ENCODE data around the gene TSC22D2.

TSC22D2 gene

GRCh38 chr3:150412561-150413231, 4.6 kb downstream of the TSC22D2 start:
- no peak for DNase-seq

GRCh38 chr3:150414258-150414657, 6.2 kb downstream of the TSC22D2 start:
- no peak for DNase-seq

DNA sequence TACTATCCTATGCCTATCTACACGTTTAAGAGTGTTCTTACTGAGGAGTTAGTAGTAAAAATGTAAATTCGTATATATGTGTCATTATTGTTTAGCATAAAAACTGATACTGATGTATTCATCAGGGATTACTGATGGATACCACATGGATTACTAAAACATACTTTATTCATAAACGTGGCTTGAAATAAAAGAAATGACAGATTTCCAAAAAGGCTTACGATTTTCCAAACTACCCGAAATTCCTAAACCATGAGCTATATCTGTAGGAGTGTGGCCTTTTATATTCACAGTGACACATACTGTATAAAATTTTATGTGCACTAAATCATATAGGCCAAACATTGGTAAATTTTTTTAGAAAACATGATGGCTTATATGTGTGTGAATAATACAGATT, 6.9 kb downstream of the TSC22D2 start:
- DNase-seq = no peak

DNA sequence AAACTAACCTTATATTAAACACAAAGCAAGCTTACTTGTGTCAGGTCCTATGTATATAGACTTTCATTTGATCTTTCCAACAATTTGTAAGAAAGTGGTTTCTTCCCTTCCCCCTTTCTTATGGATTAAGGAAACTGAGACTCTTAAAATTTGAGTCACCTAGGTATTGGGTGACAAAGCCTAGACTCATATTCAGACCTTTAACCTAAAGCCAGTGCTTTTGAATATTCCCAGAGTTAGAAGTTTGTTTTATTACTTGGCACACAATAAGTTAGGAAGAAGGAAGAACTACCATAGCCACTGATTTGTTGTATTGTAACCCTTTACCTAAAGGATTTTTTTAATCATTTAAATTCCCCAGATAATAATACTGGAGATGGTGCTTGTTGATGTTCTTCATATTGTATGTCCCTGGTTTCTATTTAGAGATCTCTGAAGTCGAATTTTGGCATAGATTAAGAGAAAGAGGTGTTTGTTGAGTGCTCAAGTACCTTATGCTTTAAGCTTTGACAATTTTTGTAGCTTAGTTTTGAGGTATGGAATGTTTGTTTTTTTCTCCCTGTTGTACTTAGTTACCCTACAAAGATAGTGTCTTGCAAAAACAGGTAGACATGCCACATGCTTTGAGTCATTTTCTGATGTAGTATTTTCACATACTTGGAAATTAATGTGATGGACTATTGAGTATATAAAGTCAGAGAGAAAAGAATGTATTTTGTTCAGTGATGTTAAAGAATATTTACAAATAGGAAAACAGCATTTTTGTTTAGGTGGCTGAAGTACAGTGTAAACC, 11.2 kb downstream of the TSC22D2 start:
- no peak for DNase-seq

- DNase-seq = no peak
Observed at GRCh38 chr3:150419959-150420358, 11.9 kb downstream of the TSC22D2 start.

- DNase-seq = no peak
Observed at GRCh38 chr3:150421256-150421655, 13.2 kb downstream of the TSC22D2 start.

DNA sequence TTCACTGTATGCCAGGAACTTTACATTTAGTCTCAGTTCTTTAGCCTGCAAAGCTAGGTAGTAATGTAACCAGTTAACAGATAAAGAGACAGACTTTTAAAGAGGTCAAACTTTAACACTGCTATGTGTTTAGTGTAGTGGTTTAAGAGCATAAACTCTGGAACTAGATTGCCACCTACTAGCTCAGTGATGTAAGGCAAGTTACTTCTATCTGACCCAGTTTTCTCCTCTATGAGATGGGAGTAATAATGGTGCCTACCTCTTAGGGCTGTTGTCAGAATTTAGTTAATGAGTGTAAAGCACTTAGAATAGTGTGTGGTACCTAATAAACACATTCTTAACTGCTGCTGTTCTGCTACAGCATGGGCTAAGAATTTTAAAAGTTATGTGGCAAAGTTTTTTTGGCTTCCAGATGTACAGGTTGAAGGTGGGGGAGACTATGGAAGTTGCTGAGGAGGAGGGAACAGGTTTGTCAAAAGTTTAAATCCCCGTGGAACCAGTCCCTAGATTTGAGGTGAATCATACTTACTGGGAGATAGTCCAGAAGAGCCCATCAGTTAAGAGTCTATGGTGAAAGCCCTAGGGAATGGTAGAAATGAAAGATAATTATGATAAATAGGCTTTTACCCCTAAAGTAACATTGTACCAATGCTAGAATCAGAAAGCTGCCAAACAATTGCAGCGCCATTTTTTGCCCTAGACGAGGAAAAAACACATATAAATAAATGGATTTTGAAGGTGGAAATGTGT, 13.9 kb downstream of the TSC22D2 start:
- DNase-seq = no peak

GRCh38 chr3:150422907-150423306, 14.8 kb downstream of the TSC22D2 start:
- no peak for DNase-seq

DNA sequence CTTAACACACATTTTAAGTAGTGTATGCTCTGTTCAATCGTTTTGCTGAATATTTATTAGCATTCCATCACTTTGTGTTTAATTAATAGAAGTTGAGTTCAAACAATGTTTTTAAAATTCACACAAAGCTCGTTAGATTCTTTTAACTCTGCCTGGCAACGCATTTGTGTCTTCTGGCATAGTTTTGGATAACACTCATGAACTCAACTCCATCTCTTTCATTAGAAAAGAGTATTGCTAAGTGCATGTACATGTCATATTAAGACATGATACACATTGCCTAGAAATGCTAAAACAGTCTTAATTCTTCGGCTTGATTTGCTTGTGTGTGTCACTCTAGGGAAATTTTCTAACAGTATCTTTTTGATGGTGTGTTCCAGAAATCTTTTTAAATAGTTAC, 15.7 kb downstream of the TSC22D2 start:
- DNase-seq = no peak

GRCh38 chr3:150426292-150426691, 18.2 kb downstream of the TSC22D2 start:
- DNase-seq = no peak

- DNase-seq = no peak
Observed at GRCh38 chr3:150428562-150428961, 20.5 kb downstream of the TSC22D2 start.

DNA sequence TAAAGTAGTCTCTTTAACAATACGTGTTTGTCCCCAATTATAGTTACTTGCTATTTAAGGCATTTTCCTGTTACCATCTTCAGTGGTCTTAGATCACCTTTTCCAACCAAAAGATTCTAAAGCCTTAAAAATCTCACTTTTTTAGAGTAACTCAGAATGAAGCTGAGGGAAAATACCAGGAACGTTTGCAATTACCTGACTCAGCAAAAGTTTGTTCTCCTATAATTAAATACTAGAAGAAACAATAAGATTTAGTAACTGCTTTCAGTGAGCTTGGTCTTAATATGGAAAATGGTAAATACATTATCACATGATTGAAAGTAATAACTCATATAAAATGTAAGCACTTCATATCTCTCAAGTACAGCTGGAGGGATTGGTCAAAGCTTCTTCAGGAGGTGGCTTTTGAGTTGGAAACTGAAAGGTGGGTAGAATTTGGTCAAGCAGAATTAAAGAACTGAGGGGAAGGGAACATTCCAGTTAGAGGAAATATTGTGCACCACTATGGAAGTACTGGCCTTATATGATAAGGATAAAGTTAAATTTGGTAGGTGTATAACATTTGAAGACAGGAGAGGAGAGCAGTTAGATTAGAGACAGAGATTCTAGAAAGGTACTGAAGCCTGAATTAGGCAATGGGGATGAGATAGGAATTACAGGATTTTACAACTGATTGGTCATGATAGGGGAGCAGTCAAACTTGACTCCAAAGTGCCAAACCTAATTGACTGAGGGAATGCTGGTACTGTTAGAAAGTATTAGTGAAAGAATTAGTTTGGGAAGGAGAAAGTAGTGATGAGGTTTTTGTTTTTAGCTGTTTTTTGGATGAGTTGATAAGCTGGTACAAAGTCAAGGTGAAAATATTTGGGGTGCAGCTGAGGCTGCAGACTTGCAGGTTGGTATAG, 21.9 kb downstream of the TSC22D2 start:
- no peak for DNase-seq

- DNase-seq = no peak
Observed at GRCh38 chr3:150433347-150433746, 25.2 kb downstream of the TSC22D2 start.

- no peak for DNase-seq
Observed at GRCh38 chr3:150434234-150434633, 26.1 kb downstream of the TSC22D2 start.

DNA sequence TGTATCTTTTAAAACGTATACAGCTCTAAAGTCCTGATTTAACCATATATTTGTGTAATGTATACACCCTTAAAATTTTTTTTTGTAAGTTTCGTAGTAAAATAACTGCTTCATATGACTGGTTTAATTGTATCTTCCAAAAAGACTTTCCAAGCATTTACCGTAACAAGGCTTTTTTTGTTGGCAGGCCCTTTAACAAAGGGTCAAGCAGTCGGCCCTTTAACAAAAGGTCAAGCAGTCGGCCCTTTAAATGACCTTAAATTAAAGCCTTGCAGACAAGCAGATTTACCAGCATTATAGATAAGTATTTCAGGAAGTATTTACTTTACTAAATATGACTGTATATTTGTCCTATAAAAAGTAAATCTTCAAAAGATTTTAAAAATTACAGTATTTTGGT, 28.1 kb downstream of the TSC22D2 start:
- no peak for DNase-seq

DNA sequence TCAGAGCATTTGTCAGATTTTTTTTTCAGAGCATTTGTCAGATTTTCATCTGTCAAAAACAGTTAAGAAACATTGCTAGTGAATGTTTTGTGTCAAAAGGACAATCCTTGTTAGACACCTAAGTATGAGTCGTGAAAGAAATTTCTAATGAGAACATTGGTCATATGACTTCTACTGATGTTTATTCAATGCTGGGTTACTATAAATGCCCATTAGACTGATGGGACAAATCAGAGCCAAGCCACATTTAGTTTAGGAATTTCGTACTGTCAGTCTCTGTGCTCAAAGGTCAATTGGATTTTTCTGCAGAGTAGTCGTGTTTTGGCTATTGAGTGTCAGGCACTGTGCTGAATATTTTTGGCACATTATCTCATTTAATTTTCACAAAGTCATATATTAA, 31.6 kb downstream of the TSC22D2 start:
- DNase-seq = no peak

DNA sequence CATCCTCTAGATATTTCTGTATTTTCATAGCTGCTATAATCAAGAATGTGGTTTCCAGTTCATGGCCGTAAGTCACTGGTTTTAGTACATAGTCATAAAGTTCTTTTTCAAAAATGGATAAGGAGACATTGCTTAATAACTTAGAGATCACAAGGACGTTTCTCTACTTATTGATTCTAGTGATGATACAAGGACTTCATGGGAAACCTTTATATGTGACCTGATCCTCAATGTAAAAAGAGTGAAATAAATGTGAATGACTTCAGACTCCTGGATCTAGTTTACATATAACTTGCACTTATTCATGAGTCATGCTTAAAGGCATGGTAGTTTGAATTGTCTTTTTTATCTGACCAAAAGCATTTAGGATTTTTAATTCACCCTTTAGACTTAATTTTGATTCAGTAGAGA, 35.2 kb downstream of the TSC22D2 start:
- no peak for DNase-seq

DNA sequence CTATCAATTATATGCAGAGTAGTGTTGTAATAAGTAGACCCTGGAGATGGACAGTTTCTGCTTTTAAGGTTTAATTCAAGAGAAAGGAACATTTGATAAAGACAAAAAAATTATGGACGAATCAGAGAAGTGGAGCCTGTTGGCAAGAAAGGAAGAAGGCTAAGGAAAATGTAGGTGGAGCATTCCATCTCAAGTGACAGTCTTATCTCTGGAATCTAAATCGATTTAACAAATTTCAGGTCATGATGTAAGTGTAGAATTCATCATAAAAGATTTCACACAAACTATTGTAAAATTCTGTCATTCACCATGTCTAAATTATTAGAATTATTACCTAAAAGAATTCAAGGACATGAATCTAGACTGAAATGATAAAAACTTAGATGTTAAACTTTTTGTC, 36.3 kb downstream of the TSC22D2 start:
- no peak for DNase-seq

DNA sequence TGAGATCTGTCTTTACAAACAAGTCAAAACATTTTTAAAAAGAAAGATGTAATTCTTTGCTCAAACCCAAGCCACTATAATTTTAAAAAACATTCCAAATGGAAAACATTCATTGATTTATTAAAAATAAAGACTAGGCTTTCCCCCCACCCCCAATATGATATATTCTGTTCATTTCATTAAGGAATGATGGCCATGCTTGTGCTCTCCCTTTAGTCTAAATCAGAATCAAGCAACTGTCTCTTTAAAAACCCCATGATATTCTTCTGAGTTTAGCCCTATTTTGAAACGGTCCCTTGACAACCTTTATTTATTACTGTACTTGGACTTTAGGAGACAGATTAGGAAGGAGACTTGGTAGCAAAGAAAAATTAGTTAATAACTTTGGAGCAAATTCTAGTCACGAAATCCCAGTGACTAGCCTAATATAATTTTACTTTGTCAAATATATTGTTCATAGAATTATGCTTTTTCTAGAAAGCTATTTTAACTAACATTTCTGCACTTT, 38.4 kb downstream of the TSC22D2 start:
- no peak for DNase-seq

DNA sequence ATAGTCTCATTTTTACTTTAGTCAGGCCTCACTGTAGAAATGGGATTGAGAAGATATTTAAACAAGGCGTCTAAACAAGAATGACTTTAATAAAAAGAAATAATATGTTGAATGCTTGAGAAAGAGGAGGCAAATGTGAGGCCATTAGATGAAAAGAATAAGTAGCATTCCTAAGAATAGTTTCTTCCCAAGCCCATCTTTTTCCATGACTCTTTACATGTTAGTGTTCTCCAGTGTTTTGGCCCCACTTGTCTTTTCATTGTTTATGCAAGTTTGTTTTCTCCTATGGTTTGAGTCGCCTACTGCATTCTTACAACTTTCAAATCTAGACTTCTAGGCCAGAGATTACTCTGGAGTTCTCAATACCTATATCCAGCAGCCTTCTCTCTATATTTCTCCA, 39.0 kb downstream of the TSC22D2 start:
- DNase-seq = no peak

- no peak for DNase-seq
Observed at GRCh38 chr3:150447631-150448465, 39.8 kb downstream of the TSC22D2 start.
